GM12872 (cell line): ENCODE measurements around the gene XXYLT1.

Experiments
- TF ChIP-seq, protein P1 (sequence below): IDR thresholded peaks from 3 replicates; pipeline ENCODE4 v1.5.1; 2011; ENCODE audit warnings: low read depth, mild to moderate bottlenecking, low read length, moderate library complexity; ENCODE audit not compliant: insufficient read depth

XXYLT1 gene

DNA sequence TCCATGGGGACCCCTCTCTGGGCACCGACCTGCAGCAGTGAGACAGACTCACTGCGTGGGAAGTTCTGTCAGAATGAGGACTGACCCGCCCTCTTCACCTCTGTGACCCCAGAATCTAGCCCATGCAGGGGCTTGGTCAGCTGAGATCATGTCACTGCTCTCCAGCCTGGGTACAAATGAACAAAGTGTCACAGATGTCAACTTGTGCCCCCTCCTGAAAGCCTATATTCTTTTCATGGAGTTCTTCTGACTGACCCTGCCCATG lies 210.8 kb downstream of the XXYLT1 start:
- TF ChIP-seq, protein P1, sequence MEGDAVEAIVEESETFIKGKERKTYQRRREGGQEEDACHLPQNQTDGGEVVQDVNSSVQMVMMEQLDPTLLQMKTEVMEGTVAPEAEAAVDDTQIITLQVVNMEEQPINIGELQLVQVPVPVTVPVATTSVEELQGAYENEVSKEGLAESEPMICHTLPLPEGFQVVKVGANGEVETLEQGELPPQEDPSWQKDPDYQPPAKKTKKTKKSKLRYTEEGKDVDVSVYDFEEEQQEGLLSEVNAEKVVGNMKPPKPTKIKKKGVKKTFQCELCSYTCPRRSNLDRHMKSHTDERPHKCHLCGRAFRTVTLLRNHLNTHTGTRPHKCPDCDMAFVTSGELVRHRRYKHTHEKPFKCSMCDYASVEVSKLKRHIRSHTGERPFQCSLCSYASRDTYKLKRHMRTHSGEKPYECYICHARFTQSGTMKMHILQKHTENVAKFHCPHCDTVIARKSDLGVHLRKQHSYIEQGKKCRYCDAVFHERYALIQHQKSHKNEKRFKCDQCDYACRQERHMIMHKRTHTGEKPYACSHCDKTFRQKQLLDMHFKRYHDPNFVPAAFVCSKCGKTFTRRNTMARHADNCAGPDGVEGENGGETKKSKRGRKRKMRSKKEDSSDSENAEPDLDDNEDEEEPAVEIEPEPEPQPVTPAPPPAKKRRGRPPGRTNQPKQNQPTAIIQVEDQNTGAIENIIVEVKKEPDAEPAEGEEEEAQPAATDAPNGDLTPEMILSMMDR, result no peak

DNA sequence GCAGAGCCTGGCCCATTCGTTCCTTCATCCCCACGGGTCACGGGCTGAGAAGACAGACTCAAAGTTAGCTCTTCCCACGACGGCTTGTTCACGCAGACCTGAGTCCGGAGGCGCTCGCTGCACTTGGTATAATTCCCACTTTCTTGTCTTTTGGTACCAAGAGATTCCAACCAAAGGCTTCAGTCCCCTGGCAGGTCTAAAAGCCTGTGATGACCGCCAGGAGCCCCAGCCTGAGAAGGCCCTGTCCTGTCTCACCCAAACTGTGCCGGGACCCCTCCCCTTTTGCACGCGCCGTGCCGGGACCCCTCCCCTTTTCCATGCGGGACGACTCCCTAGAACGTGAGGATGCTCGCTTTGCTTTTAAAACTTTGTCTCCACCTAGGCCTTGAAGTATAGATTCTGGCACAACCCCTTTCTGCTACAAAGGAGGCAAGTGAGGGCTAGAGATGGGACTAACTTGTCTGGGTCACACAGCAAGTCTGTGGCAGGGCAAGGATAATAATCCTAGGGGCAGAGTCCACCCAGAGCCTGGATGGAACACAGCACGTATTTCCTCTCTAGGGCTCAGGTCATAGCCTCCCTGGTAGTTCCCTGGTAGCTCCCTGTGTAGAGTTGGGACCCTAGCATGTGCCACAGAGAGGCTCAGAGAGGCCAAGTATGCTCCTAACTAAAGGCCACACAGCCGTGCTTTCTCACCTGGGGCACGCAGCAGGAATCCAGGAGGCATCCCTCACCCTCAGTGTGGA lies 211.3 kb downstream of the XXYLT1 start:
- TF ChIP-seq, protein P1, result no peak

DNA sequence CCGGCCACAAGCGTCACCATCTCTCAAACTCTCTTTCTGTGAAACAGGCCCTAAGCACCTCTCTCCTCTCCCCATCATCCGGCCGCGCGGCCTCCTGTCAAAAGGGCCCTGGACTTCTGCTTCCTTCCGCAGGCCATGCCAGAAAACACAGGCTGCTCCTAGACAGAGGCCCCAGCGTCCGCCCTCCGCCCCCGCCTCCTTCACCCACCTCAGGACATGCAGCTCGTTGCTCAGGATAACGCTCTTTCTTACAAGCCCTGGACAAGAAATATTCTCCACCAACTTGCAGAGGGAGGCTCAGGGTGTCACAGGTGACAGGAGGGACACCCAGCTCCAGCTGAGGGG lies 212.0 kb downstream of the XXYLT1 start:
- TF ChIP-seq, protein P1, result no peak

DNA sequence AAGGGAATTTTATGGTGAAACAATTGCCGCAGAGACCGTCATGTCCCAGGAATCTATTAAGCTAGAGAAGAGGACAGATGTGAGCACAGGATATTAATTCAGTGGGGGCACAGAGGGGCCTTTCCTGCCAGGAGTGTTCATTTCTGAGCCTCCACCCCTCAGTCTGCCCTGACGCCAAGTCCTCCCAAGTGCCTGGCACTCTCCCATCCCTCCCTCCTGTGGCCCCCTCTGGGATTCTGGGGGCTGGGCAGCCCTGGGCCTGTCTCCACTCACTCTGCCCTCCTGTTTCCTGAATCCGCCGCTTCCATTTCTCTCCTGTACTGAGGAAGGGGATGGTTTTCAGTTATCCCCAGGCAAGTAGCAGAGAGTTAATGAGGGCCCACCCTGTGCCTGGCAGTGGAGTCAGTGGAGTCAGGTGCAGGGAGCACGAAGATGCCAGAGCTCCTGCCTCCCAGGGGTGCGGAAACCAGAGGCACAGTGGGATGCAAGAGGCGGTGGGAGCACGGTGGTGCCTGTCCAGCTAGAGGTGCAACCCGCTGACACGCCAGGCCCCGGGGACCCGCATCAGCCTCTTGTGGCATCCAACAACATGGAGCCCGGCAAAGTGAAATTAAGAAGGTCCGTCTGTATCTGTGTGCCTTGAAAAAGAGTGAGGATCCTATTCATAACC lies 212.5 kb downstream of the XXYLT1 start:
- TF ChIP-seq, protein P1, result no peak

DNA sequence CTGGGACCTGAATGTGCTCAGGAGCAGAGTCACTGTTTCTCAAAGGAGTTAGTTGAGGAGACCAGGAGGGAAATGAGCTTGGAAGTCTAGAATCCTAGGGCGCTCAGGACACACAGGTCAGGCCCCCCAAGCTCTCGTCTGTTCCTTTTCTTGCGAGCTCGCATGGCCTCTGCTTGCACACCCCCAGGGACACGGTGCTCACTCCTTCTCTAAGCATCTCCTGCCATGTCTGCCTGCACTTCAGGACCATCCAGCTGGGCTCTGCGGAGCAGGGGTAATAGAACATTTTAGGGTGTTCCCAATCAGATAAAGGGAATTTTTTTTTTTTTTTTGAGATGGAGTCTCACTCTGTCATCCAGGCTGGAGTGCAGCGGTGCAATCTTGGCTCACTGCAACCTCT lies 213.2 kb downstream of the XXYLT1 start:
- TF ChIP-seq, protein P1, result no peak

DNA sequence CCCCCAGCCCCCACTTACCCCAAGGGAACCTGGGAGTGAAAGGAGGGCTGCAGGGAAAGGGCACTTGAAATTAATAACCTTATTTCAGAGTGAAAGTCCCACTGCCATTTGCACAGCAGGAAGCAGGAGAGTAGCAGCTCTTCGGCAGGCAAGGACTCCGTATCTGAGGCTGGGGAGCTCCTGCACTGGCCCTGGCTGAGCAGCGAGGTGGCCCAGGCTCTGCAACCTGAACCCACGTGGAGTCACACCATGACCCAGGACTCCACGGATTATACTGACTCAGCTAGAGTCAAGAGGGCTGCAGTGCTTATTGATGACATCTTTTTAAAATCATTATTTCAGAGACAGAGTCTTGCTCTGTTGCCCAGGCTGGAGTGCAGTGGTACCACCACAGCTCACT lies 214.5 kb downstream of the XXYLT1 start:
- TF ChIP-seq, protein P1, result no peak

DNA sequence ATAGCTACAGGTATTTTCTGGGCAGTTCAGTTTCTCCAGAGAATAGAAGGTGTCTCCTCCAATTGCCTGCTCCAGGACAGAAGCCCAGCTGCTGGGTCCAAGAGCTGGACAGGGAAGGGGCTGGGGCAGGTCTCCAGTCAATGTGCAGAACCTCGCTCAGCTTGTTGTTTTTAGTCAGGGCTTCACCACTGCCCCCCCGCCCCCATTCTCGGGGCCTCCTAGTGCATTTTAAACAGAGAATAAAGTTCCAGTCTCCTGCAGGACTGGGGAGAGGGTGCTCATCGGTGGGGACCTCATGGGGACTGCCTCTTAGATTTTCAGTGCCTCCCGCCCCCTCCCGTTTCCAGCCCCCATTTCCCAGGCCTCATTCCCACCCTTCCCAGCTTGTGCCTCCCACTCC lies 216.6 kb downstream of the XXYLT1 start:
- TF ChIP-seq, protein P1, result no peak
